Heart left ventricle (tissue), 13 donors: ENCODE data around the gene LRRC8E.

ENCODE experiments used
- CTCF ChIP-seq, 12 donors: fragments of 200-600 bp; sonication (generic) in 4 of 12; IDR thresholded peaks; one replicate each; pipeline versions ENCODE4 v1.5.0 to v1.8.0; 2018 to 2022; ENCODE audit warnings: antibody characterized with exemption in 12 of 12, mild to moderate bottlenecking in 5 of 12
- POLR2A ChIP-seq, 2 donors: fragments of 450-650 bp; IDR thresholded peaks; one replicate each; pipeline ENCODE4 v1.6.1; 2017; ENCODE audit warnings: antibody characterized with exemption in 2 of 2, mild to moderate bottlenecking in 2 of 2, moderate library complexity in 2 of 2
- donor health status: ischemic (EF 13 %, LVEDD 7.1; RV severe dilation, severe dysfunction).
- donor health status: DM: no; HTN: yes; CAD: no.
- donor health status: DM: no; HTN: no; CAD: no.
- donor health status: ischemic (EF 25% LVEDD 6.9; RV normal size, moderate dysfunction).
- donor health status: ischemic (EF 25% LVEDD 5.7; RV mildly dilated, moderate dysfunction).
- donor health status: ischemic (EF 35%, LVEDD 5.7; RV mildly dilated, moderate dysfunction).
- donor health status: nonischemic (EF 11% LVEDD 7.7; RV severe dilation, severe dysfunction).
- donor health status: DM: yes; HTN: yes; CAD: no.
- donor health status: PGD.
- donor health status: ischemic (EF 29% LVEDD 5.4; RV normal size, mild dysfunction).
- donor health status: nonischemic (EF 23%, LVEDD 6.1; RV moderate dilation, normal function).

- TF ChIP-seq CTCF (IDR thresholded peaks at IDR 0.05) (no peak), POLR2A (IDR thresholded peaks at IDR 0.05) (no peak)
Measured at GRCh38 chr19:7947939-7948338, 59.6 kb downstream of the LRRC8E start.
